HG03378 (cell line): Measurements from ENCODE around the gene GLRA3.

Experiments used
- ATAC-seq: cut with Tn5 transposase; IDR thresholded peaks from one replicate; pipeline ENCODE4 v1.9.1; 2021; ENCODE audit warnings: mild to moderate bottlenecking, moderate library complexity; ENCODE audit not compliant: unreplicated experiment

GLRA3 gene

GRCh38 chr4:174604198-174604597 is 224.8 kb downstream of the GLRA3 start:
- ATAC-seq, result no peak

GRCh38 chr4:174600391-174600790 is 228.7 kb downstream of the GLRA3 start:
- no peak for ATAC-seq

- no peak for ATAC-seq
Observed at GRCh38 chr4:174598800-174599199, 230.2 kb downstream of the GLRA3 start.

- ATAC-seq, result no peak
Observed at GRCh38 chr4:174596513-174596912, 232.5 kb downstream of the GLRA3 start.

GRCh38 chr4:174595141-174595929 is 233.7 kb downstream of the GLRA3 start:
- no peak for ATAC-seq

GRCh38 chr4:174593701-174594100 is 235.3 kb downstream of the GLRA3 start:
- ATAC-seq, result no peak

- ATAC-seq, result no peak
Observed at GRCh38 chr4:174592985-174593335, 236.1 kb downstream of the GLRA3 start.

GRCh38 chr4:174592256-174592984 is 236.6 kb downstream of the GLRA3 start:
- ATAC-seq, result no peak

- peak; percentile 86 for ATAC-seq
Observed at GRCh38 chr4:174591243-174592021, 237.6 kb downstream of the GLRA3 start.

GRCh38 chr4:174590336-174590735 is 238.7 kb downstream of the GLRA3 start:
- no peak for ATAC-seq
